WI38 (cell line): ENCODE results near the gene HCN1.
"Not testable (repeated sequence)": the region's sequence is repeated elsewhere in the genome, so short reads cannot be mapped to it uniquely, and the experiment has no call there.

ENCODE experiments used
- H3K4me3 ChIP-seq: 2 replicates; pipeline ENCODE4 v1.5.1; 2011; ENCODE audit warnings: low read depth, mild to moderate bottlenecking, control low read depth, low read length
- TF ChIP-seq, protein P1 (sequence below): IDR thresholded peaks from 2 replicates; pipeline ENCODE4 v1.5.1; 2012; ENCODE audit warnings: low read depth, mild to moderate bottlenecking, control low read depth, low read length

The HCN1 gene

DNA sequence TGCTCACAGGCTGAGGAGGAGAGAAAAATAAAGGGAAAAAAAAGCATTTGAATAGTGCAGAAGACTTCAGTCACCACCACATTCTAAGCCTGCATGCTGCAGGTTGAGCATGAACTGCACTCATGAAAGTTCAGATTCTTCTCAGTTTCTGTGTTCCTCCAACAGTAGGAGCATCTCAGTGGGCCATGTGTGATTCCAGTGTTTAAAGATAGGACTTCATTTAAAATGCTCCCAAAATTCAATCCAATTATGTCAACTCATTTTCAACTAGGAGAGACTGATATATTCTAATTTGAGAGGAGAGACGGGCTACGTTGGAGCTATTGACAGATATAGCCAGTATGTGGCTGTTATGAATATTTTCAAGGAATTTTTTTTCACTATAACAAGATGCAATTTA, 186.8 kb downstream of the HCN1 start:
- TF ChIP-seq, protein P1, sequence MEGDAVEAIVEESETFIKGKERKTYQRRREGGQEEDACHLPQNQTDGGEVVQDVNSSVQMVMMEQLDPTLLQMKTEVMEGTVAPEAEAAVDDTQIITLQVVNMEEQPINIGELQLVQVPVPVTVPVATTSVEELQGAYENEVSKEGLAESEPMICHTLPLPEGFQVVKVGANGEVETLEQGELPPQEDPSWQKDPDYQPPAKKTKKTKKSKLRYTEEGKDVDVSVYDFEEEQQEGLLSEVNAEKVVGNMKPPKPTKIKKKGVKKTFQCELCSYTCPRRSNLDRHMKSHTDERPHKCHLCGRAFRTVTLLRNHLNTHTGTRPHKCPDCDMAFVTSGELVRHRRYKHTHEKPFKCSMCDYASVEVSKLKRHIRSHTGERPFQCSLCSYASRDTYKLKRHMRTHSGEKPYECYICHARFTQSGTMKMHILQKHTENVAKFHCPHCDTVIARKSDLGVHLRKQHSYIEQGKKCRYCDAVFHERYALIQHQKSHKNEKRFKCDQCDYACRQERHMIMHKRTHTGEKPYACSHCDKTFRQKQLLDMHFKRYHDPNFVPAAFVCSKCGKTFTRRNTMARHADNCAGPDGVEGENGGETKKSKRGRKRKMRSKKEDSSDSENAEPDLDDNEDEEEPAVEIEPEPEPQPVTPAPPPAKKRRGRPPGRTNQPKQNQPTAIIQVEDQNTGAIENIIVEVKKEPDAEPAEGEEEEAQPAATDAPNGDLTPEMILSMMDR = no peak
- no peak overlapping the region for H3K4me3 ChIP-seq

DNA sequence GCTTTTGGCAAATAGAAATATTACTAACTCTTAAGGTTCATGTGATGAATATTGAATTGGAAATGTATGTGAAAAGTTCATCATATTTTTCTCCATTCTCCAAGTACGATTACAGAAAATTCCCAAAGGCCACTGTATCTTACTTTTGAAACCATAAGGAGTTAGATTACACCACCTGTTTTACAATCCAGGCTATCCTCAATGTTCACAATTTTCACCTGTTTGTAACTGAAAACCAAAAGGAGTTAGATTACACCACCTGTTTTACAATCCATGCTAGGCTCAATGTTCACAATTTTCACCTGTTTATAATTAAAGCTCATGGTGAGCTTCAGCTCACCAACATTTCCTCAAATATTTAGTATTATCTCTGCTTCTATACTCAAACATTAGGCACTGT, 188.0 kb downstream of the HCN1 start:
- H3K4me3 ChIP-seq = no peak overlapping the region
- TF ChIP-seq, protein P1 = no peak

DNA sequence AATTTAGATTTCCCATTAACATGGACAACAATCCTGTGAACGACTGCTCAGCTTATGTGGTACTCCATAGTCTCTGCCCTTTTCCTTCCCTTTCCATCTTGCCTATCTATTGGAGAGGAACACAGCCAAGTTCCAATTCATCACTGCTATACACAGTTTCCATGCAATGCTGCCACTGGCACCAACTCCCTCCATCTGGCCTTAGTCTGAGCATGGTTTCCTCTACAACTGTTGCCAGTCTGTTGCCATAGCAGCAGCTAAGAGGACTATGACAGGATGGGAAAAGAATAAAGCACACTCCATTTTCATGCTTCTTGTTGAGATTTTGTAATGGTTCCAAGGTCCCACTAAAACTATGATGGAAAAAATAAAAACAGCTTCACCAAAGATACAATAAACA, 189.0 kb downstream of the HCN1 start:
- TF ChIP-seq, protein P1 = no peak
- no peak overlapping the region for H3K4me3 ChIP-seq

DNA sequence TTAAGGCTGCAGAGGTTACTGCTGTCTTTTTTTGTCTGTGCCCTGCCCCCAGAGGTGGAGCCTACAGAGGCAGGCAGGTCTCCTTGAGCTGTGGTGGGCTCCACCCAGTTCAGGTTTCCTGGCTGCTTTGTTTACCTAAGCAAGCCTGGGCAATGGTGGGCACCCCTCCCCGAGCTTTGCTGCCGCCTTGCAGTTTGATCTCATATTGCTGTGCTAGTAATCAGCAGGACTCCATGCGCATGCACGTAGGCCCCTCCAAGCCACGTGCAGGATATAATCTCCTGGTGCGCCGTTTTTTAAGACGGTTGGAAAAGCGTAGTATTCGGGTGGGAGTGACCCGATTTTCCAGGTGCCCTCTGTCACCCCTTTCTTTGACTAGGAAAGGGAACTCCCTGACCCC, 197.2 kb downstream of the HCN1 start:
- H3K4me3 ChIP-seq = not testable (repeated sequence)

DNA sequence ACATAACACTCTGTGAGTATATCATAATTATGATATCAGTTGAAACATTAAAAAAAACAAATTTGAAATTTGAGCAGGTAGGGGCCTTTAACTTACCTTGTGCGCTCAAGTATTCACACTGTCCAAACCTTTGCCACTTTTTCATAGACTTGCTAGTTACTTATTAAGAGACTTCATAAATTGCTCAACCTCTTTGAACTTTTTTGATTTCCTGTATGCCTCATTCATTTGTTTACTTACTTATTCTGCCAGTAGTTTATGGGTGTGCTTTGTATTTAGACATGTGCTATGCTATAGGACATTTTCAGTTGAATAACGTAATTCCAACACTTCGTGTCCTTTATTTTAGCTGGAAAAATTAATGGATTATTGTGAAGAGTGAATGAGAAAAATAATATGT, 204.8 kb downstream of the HCN1 start:
- TF ChIP-seq, protein P1 = no peak
- H3K4me3 ChIP-seq = no peak overlapping the region

DNA sequence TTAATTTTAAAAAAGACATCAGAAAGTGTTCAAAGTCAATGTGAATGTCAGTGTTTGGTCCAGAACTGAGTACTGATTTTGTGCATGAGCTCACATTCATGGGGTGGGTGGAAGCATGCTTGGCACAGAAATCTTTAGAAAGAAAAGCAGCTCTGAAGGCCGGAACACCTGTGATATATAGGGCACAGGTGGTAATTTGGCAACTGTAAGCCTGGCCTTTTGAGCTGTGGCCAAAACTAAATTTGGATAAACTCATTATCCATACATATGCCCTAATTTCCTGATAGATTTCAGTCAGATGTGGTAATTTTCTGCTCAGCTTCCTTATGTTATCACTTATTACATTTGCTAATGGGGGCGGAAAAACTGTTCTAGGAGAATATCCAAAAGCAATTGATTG, 211.4 kb downstream of the HCN1 start:
- TF ChIP-seq, protein P1 = no peak
- H3K4me3 ChIP-seq = no peak overlapping the region

DNA sequence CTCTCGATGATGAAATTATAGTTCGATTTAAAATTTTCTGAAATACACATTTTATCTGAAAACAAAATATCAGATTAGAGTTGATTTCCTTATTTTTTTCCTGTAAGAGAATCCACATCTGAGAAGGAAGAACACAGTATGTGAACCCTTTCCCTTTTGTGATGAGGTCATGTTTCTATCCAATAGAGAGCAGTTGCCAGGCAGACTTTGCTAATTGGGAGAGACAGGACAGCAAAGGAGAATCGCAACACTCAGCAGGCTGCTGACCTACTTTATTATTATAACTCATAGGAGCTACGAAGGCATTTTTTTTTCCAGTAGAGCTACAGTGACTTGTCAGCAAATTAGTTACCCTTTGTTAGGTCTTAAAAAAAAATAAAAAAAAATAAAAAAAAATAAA, 242.1 kb downstream of the HCN1 start:
- no peak overlapping the region for H3K4me3 ChIP-seq
- TF ChIP-seq, protein P1 = no peak

DNA sequence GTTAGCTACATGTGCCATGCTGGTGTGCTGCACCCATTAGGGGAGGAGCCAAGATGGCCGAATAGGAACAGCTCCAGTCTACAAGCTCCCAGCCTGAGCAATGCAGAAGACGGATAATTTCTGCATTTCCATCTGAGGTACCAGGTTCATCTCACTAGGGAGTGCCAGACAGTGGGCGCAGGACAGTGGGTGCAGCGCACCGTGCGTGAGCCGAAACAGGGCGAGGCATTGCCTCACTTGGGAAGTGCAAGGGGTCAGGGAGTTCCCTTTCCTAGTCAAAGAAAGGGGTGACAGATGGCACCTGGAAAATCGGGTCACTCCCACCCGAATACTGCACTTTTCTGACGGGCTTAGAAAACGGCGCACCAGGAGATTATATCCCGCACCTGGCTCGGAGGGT, 251.3 kb downstream of the HCN1 start:
- not testable (repeated sequence) for H3K4me3 ChIP-seq

DNA sequence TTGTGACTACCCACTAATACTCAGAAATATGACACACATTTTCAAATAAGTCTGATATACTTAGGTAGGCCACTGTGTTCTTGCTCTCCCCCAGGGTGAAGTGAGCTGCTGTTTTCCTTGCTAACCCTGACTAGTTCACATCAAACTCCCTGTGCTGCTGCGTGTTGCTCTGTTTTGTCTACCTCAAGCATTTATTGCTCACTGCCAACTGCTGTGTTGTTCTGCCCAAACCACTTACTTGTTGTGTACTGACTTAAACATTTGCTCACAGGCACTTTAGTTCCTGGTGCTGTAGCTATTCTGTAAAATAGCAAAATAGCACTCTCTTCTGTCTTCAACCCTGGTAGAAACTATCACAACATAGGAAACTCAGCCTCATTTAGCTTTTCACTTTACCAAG, 255.7 kb downstream of the HCN1 start:
- TF ChIP-seq, protein P1 = no peak
- H3K4me3 ChIP-seq = no peak overlapping the region
